GM21619 (cell line): ENCODE results near the gene EIF3J.
"Not testable (repeated sequence)": the region's sequence is repeated elsewhere in the genome, so short reads cannot be mapped to it uniquely, and the experiment has no call there.

Experiments used
- ATAC-seq: cut with Tn5 transposase; IDR thresholded peaks from one replicate; pipeline ENCODE4 v1.9.1; 2021; ENCODE audit not compliant: unreplicated experiment

Gene EIF3J

GRCh38 chr15:44541282-44541958, 4.5 kb downstream of the EIF3J start:
- no peak for ATAC-seq

GRCh38 chr15:44542596-44542995, 5.6 kb downstream of the EIF3J start:
- no peak for ATAC-seq

GRCh38 chr15:44544745-44545144, 7.8 kb downstream of the EIF3J start:
- not testable (repeated sequence) for ATAC-seq

GRCh38 chr15:44545913-44546802, 9.2 kb downstream of the EIF3J start:
- ATAC-seq: peak; percentile 77

GRCh38 chr15:44549152-44549551, 12.2 kb downstream of the EIF3J start:
- ATAC-seq: not testable (repeated sequence)

- ATAC-seq: no peak
These were observed 13.3 kb downstream of the EIF3J start for GRCh38 chr15:44550256-44550655.

- no peak for ATAC-seq
These were observed 13.8 kb downstream of the EIF3J start for GRCh38 chr15:44550734-44551133.

- ATAC-seq: no peak
These were observed 18.2 kb downstream of the EIF3J start for GRCh38 chr15:44554934-44555723.

GRCh38 chr15:44560926-44561325, 24.0 kb downstream of the EIF3J start:
- not testable (repeated sequence) for ATAC-seq

- ATAC-seq: no peak
These were observed 28.6 kb downstream of the EIF3J start for GRCh38 chr15:44565387-44566154.

- no peak for ATAC-seq
These were observed 29.2 kb downstream of the EIF3J start for GRCh38 chr15:44566155-44566540.

- no peak for ATAC-seq
These were observed 31.4 kb downstream of the EIF3J start for GRCh38 chr15:44568338-44568737.

- no peak for ATAC-seq
These were observed 32.4 kb downstream of the EIF3J start for GRCh38 chr15:44569316-44569715.

GRCh38 chr15:44570361-44570760, 33.4 kb downstream of the EIF3J start:
- no peak for ATAC-seq

GRCh38 chr15:44573386-44573785, 36.4 kb downstream of the EIF3J start:
- ATAC-seq: no peak

GRCh38 chr15:44574734-44575133, 37.8 kb downstream of the EIF3J start:
- no peak for ATAC-seq

GRCh38 chr15:44580105-44580504, 43.2 kb downstream of the EIF3J start:
- no peak for ATAC-seq

GRCh38 chr15:44584162-44584749, 47.3 kb downstream of the EIF3J start:
- no peak for ATAC-seq

GRCh38 chr15:44585633-44586032, 48.7 kb downstream of the EIF3J start:
- ATAC-seq: no peak

GRCh38 chr15:44588541-44588940, 51.6 kb downstream of the EIF3J start:
- no peak for ATAC-seq
